ENCODE measurements around the gene GSTA3.
"Not testable (repeated sequence)": the region's sequence is repeated elsewhere in the genome, so short reads cannot be mapped to it uniquely, and the experiment has no call there.

The GSTA3 gene

DNA sequence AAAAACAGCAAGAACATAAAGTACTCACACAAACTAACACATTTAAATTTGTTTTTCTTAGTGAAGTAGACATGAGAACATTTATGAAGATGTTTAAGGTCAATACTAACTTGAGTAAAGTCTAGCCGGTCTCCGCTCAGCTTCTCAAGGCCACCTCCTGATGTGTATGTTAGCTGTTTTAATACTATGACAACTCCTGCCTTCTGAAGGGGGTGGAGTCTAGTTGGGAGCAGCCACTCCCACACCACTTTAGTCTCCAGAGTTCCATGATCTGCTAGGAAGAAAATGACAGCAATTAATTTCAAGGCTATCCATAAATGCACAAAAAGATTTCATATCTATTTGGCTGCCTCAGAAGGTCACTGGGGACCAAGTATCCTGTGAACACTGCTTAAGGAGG is at the start of gene GSTA3:
Gene GSTA3, minus strand, starts transcription at position 168 of the 400 bp plus-strand sequence. CDS start 3,864 bp downstream, outside the sequence.
- no peak for DNase-seq

DNA sequence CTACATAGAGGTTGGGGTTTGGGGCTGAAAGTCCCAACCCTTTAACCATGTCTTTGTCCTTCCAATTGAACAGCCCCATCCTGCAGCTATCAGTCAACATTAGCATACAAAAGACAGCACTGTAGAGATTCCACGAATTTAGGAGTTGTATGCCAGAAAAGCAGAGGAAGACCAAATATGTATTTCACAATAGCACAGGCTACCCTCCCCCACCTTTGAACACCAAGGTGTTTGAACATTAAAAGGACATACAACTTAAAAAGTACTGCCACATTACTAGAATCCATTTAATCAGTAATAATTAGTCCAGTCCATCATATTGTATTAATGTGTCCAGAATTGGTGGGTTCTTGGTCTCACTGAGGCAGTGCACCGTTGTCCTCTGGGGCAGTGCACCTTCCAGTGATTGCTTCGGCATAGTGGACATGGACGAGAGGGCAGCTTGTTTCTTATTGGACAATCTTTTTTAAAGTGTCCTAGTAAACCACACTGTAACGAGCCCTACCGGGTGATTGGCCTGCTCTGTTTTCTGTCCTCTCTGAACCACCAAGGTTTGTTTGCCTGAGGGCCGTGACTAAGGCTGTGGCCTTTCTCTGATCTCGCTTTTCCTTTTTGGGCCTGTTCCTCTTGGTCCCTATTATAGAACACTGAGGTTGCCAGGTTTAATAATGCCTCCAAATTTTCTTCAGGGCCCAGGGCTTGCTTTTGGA is 49.2 kb upstream of the GSTA3 start:
- no peak for DNase-seq

DNA sequence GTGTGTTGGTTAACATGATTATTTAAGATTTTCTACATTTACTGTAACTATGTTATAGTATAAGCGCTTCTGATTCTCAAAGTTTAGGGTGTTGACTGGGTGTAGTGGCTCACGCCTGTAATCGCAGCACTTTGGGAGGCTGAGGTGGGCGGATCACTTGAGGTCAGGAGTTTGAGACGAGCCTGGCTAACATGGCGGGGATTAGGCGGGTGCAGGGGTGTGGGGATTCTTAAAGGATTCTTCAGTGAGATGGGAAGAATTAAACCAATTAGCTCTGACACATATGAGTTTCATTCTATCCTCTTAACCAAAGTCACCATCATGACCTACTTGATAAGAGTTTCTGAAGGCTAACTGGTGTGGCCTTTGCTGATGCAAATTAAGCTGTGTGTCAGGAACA is 46.4 kb upstream of the GSTA3 start:
- no peak for DNase-seq

DNA sequence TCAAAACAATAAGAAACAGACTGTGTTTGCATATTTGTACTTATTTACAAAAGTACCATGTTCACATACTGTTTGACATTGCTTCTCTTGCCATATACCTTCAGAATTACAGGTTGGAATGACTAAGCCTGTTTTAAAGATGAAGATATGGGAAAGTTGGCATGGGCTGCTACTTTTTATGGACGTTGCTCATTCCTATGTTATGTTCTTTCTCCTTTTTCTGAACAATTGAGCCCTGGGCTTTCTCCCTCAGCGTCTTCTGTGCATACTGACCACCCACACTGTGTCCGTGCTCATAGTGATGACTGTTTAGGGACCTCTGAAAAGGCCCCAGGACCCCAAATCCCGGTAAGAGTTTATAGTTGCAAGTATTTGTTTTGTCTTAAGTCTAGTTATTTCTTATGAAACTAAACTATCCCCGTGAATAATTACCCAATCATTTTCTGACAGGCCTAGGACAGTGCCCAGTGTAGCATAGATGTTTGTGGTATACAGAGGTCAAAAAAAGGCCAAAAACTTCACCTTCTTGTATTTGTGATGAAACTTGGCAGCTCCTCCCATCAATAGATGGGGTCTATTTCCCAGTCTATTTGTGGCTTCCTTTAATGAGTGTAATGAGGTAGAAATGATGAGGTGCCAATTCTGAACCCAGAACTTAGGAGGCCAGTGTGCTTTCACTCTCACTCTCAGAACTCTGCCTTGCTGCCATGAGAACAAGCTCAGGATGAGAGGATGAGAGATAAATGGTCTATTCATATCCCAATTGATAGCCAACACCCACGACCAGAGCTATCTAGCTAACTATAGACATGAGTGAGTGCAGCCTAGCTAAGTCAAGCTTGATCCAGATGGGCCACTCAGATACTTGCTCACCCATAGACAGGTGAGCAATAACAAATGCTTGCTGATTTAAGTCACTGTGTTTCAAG is 44.7 kb upstream of the GSTA3 start:
- no peak for DNase-seq

DNA sequence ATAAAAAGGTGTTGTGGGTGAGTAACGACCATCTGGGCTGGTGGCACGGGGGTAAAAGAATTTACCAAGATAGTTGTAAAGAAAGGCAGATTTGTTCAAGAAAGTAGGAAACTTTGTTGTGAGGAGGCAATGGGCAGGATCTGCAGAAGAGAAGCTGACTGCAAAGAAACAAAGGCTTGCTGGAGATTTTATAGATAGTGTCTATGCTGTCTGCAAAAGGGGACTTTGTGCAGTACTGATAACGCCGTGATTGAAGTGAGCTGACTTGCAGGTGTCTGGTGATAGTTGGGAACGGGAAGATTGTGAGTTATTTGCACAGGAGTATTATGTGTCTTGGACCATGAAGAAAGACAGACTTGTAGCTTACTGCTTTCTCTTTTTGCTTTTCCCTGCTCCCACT is 36.8 kb upstream of the GSTA3 start:
- DNase-seq = no peak

DNA sequence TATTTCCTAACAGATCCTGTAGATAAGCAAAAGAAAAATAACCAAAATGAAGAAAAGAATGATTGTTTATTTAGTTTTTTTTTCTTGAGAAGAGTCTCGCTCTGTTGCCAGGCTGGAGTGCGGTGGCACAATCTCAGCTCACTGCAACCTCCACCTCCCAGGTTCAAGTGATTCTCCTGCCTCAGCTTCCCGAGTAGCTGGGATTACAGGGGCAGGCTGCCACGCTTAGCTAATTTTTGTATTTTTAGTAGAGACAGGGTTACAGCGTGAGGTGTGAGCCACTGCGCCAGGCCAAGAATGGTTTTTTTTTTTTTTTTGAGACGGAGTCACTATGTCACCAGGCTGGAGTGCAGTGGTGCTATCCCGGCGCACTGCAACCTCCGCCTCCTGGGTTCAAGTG is 33.3 kb upstream of the GSTA3 start:
- not testable (repeated sequence) for DNase-seq

DNA sequence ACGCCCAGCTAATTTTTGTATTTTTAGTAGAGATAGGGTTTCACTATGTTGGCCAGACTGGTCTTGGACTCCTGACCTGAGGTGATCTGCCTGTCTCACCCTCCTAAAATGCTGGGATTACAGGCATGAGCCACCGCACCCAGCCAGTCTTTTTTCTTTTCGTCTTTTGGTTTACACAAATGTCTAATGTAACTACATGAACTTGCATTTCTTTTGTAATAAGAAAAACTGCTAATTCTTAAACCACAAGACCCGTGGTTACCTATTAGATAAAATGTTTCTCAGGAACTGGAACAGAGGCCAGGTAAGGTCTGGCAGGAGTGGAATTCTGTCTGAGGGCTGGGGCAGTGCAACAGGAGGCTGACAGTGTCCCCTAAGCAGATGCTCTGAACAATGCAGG is 32.7 kb upstream of the GSTA3 start:
- DNase-seq = no peak

DNA sequence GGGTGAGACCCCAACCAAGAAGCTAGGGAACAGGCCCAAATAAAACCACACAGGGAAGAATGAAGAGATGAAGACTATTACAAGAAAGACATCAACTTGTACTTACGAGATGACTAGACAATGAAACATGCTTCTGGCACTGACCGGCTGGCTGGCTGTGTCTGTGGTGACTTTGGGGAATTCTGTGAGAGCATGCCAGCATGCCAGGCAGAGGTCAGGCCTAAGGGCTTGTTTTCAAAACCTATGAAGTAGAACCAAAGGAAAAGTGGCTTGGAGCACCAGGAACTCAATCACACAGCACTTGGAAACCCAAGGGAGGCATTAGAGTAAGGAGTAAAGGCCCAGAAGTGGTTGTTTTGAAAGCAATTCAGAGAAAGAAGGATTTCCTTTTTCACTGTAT is 28.4 kb upstream of the GSTA3 start:
- no peak for DNase-seq

DNA sequence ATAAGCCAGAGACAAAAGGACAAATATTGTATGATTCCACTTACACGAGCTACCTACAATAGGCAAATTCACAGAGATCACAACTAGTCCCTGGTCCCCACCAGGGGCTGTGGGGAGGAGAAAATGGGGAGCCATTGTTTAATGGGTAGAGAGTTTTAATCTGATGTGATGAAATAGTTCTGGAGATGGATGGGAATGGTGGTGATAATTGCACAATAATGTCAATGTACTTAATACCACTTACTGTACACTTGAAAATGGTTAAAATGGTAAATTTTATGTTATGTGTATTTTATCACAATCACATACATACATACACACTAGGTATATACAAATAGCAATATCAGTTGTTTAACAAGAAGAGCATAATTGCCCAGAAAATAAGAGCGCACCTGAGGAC is 24.3 kb upstream of the GSTA3 start:
- DNase-seq = no peak

DNA sequence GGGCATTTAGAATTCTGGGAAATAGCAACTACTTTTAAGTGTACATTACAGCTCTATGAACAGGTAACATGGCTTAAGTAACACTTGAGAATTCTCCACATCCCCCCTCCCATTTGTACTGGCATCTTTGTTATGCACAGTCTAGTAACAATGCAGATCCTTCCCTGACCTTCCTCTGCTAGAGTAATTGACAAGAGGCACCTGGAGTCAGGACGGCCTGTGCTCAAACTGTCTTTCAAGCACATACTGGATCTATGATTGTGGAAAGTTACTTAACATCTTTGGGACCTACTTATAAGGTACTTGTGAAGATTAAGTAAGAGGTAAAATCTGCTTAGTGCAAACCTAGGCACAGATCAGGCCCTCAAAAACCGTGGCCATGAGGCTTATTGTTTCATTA is 21.9 kb upstream of the GSTA3 start:
- no peak for DNase-seq

DNA sequence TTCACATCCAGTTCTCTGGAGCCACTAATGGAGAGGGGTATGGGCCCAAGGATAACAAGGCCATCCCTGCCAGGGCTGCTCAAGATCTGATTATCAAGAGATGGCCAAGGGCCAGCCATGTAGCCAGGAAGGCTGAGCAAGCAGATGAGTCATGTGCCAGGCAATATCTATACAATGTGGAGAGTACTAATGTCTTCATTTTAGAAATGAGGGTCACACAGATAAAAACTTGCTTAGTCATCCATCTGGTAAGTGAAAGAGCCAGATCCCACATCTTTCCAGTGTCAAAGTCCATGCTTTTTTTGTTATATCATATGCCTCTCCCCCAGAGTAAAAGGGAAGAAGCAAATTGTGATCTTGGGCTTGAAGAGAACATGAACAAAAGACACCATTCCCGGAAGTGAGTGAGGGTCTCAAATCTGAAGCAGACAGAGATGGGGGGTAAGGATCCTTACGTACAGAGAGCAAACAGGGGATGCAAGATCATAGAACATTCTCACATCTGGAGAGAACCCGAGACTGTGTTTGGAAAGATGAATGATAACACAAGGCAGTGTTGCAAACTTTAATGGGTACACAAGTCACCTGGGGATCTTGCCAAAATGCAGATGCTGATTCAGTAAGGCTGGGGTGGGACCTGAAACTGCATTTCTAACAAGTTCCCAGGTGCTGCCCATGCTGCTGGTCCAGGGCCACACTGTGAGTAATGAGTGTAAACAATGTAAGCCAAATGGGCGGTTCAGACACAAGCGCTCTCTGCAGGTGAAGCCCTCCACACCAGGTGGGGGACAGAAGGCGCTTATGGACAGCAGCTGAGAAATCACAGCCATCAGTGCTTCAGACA is 20.0 kb upstream of the GSTA3 start:
- peak; percentile 92 for DNase-seq

DNA sequence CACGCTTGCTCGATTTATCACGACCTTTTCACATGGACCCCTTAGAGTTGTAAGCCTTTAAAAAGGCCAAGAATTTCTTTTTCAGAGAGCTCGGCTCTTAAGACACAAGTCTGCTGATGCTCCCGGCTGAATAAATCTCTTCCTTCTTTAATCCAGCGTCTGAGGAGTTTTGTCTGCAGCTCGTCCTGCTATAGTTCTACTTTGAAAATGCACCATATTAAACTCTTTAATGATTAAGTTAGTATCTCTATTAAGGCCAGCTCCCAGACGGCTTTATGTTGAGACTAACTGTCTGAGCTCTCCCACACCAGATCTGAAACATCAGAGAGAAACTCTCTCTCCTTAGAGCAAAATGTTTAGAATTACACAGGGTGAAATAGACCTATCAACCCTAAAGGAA is 18.0 kb upstream of the GSTA3 start:
- no peak for DNase-seq

DNA sequence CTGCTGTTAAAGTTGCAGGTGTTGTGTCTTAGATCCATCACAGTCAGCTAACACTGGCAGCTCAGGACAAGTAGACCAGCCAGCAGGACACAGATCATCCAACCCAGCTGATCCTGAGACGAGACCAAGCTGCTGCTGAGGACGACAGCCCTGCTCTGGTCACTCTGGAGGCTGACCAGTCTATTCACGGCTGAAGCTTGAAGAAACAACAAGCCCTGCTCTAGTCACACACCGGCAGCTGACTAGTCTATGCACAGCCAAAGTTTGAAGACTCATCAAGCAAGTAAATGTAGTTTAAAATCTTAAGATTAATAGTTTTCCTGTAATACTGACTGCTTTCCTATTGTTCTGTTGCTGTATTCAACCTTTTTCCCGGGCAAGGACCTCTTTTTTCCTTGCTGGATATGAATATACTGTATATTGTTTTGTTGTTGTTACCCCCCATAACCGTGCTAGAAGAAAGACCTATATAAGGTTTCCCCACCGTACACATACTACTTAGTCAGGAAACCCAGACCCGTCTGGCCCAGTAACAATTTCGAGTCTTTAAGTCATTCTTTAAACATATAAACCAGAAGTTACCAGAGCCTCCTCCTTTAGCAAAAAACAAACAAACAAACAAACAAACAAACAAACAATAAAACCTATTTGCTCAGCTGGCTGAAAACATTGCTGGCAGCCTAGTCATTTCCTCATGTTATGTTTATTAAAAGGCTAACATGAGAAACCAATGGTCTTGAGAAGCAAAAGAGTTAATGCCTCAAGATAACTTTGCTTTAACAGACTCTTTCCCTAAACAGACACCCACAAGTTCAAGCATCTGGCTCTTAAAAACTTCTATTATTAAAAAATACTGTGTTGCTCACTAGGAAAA is 16.7 kb upstream of the GSTA3 start:
- no peak for DNase-seq

DNA sequence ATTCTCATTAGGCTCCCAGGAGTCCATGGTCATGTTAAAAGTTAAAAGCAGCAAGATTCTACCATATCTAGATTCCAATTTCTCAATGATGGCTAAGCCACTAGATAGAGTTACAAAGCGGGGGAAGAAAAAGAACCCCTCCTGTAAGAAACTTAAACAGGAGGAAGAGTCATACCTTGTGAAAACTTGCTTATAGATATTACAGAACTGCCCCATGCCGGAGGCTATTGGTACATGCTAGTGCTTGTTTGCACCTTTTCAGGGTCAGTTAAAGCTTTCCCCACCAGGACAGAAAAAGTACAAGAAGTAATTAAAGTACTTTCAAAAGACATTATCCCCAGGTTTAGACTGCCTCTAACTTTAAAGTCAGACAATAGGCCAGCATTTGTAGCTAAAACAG is 15.5 kb upstream of the GSTA3 start:
- no peak for DNase-seq

DNA sequence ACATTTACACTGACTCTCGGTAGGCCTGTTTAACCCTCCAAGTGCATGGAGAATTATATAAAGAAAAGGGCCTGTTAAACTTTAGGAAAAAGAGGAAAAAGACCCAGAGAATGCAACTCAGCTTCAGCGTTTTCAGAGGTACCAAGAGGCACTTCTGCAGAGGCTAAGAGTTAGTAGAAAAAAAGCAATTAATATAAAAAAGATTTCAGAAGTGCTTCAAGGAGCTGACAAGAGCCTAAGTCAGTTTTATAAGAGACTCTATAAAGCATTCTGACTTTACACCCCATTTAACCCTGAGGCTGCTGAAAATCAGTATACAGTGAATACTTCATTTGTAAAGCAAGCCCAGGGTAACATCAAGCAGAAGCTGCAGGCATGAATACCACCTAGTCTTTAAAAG is 14.2 kb upstream of the GSTA3 start:
- DNase-seq = not testable (repeated sequence)

DNA sequence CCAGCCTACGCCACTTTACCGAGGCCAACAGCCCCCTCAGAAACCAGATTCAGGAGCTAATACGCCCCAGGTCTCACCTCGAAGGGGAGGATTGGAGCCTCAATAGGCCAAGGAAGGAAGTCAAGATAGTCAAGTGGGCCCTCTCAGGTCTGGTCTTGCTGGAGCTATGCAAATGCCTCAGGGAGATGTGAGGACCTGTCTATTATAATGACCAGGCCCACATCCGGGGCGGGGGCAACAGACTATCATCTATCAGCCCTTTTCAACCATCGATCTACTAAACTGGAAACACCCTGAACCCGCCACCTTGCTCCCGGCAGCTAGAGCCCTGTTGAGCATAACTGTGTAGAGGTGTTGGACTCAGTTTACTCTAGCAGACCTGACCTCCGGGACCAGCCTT is 12.7 kb upstream of the GSTA3 start:
- no peak for DNase-seq

DNA sequence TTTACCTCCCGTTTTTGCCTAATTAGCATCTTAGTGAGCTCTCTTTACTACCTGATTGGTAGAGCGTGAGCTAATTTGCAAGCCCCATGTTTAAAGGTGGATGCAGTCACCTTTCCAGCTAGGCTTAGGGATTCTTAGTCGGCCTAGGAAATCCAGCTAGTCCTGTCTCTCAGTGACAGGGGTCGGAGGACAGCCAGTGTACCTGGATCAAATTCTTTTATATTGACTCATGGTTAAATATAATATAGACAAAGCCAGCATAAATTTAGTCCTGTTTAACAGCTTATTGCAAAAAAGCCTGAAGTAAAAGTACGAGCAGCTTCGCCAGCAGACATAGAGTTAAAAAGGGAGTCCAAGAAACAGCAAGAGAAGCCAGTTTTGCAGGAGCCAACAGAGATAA is 12.2 kb upstream of the GSTA3 start:
- no peak for DNase-seq

DNA sequence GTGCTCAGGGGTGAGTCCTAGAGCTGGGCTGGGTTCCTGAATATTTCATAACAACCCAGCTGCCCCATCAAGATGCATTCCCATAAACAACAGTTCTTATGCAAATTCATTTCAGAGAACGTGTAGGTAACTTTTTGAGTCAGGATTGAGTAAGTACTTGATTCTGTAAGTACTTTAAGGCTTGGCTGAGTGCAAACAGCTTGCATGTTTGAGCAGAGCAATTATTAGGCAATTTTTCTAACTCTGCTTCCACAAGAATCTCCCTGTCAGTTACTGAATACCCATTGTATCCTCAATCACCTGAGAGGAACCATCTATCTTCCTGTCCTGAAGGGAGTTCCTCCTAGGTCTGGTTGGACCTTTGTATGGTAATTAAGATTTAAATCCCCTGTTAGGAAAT is 10.0 kb upstream of the GSTA3 start:
- not testable (repeated sequence) for DNase-seq

DNA sequence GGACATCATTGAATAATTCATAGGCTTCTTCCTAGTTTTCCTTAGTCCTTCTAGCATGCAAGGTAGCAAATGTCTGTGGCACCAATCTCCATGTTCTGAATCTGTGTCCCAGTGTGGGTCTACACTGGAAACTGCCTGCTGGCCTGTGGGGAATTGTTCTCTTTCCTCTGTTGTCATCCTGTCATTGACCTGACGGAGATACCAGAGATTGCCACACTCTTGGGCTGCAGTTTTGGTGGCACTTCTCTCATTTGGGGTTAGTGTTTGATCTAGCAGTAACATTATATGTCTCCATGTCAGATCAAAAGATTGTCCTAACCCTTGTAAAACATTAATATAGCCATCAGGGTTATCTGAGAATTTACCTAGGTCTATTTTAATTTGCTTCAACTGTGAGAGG is 9.3 kb upstream of the GSTA3 start:
- not testable (repeated sequence) for DNase-seq

DNA sequence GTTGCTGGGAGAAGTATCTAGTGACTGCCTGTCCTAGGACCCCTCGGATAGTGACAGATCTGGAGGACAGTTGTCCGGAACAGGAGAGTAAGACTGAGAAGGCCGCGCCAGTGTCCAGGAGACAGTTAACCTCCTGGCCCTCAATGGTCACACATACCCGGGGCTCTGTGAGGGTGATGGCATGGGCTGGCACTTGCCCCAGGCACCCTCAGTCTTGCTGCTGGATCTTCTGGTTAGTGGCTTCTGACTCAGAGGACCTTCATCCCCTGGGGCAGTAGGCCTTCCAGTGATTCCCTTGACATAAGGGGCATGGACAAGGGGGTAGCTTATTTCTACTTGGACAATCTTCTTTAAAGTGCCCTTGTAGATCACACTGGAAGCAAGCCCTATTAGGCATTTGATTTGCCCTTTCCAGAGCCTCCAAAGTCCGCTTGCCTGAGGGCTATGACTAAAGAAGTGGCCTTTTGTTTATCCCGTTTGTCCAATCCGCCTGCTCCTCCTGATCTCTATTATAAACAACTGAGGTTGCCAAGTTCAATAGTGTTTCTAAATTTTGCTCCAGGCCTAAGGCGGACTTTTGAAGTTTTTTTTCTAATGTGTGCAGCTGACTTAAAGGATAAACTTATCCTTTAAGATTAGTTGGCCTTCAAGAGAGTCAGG is 8.7 kb upstream of the GSTA3 start:
- DNase-seq = not testable (repeated sequence)

DNA sequence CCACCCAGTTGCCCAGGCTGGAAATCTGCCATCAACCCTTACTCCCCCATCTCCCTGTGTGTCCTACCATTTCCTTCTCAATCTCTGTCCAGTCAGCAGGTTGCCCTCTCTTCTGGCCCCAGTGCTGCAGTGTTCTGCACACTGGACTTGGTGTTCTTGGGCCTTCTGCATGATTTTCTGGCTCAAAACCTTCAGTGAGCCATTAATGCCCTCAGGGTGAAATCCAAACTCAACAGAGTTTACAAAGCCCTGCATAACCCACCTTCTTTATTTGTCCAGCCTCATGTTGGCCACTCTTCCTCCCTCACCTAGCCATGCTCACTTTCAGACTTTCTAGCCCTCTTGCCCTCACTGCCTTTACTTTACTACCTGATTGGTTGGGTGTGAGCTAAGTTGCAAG is 5.0 kb upstream of the GSTA3 start:
- no peak for DNase-seq

DNA sequence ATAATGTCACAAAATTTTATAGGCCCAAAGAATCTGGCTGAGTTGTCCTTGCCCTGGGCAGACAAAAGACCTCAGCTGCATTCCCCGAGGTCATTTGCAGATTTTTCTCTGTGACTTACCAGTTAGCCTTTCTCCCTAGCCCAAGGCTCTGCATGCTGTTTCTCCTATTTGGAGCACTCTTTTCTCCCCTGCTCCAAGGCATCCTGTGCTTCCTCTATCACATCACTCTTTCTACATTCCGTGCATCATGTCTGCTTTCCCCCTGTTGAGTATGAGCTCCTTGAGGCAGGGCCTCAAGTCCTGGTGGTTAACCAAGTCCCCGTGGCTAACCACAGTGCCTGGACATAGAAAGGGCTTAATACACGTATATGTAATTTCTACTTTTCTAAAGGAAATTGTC is 593 bp upstream of the GSTA3 start:
- peak; percentile 33 for DNase-seq
